HUES6 (cell line): ENCODE measurements around the gene HTR3D.
"Not testable (repeated sequence)": the region's sequence is repeated elsewhere in the genome, so short reads cannot be mapped to it uniquely, and the experiment has no call there.

ENCODE experiments used
- H3K27ac ChIP-seq: 2 replicates; pipeline ENCODE4 v1.7.0; 2013; ENCODE audit warnings: low read depth, mild to moderate bottlenecking, low read length, inconsistent platforms
- H3K27me3 ChIP-seq: 2 replicates; pipeline ENCODE4 v1.6.1; 2013; ENCODE audit warnings: low read length; ENCODE audit not compliant: control insufficient read depth, insufficient read depth
- H3K36me3 ChIP-seq: 2 replicates; pipeline ENCODE4 v1.6.1; 2013; ENCODE audit warnings: low read length; ENCODE audit not compliant: control insufficient read depth, insufficient read depth
- H3K4me1 ChIP-seq: 2 replicates; pipeline ENCODE4 v1.6.1; 2013; ENCODE audit warnings: low read length; ENCODE audit not compliant: control insufficient read depth, insufficient read depth
- H3K4me3 ChIP-seq: 2 replicates; pipeline ENCODE4 v1.5.1; 2013; ENCODE audit warnings: low read depth, low read length
- H3K9ac ChIP-seq: one replicate; pipeline ENCODE4 v1.6.1; 2013; ENCODE audit warnings: mild to moderate bottlenecking, low read length
- H3K9me3 ChIP-seq: 2 replicates; pipeline ENCODE4 v1.6.1; 2013; ENCODE audit warnings: low read depth, low read length; ENCODE audit not compliant: control insufficient read depth, insufficient read depth

HTR3D gene

DNA sequence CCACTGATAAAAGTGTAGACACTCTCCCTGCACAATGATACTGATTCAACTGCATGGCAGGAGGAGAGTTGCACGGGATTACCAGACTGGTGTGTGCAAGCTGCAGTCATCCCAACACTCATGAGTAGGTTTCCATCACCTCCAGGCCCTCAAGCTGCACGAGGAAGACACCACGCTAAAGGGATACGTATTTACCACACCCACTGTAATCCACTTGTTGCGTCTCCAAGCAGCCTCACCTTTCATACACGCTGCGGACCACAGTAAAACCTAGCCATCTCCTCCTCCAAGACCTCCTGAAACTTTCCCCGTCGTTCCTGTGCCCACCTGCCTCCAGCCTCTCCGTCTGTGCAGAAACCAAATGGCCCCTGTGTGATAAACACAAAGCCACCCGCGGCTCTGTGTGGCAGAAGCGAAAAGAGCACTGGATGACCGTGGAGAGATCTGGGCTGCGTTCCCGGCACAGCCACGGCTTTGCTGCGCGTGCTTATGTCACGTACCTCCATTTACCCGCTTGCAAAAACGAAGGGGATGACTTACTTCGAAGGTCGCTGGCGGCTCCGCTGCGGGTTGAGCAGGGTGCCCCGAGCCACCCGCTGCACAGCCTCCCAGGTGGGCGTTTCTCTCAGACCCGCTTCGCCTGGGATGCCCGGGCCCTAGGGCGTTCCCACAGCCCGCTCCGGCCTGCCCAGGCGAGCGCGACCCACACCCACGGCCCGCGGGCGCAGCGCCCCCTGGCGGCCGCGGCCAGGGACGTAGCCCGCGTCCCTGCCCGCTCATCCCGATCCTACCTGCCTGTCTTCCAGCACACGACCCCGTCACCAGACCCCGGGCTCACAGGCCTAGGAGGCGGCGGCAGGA, 14.5 kb upstream of the HTR3D start:
- peak overlapping the region; percentile 48; the same call in 1 of the 2 replicates for H3K27ac ChIP-seq
- H3K27me3 ChIP-seq: no peaks in the 10 kb centered on the region
- no peaks in the 10 kb centered on the region for H3K9me3 ChIP-seq
- peak overlapping the region; percentile 79 for H3K9ac ChIP-seq
- peaks cover 15% of the 10 kb centered on the region for H3K36me3 ChIP-seq
- H3K4me3 ChIP-seq: peak overlapping the region; percentile 94
- H3K4me1 ChIP-seq: peaks cover 12% of the 10 kb centered on the region

GRCh38 chr3:184017672-184018423, 13.7 kb upstream of the HTR3D start, which contains the start of gene ABCC5:
TSS of gene ABCC5 (minus strand) at chr3:184017884. CDS start at chr3:184014392, 3,492 bp downstream.
- Histone ChIP-seq H3K9me3 (no peaks in the 10 kb centered on the region), H3K27ac (peak within 1 kb of the TSS; percentile 48; the same call in 1 of the 2 replicates)

GRCh38 chr3:184018424-184018973, 13.0 kb upstream of the HTR3D start:
- Histone ChIP-seq H3K9me3 (no peaks in the 10 kb centered on the region), H3K9ac (peak overlapping the region; percentile 79), H3K4me3 (peak overlapping the region; percentile 94), H3K27ac (no peak overlapping the region), H3K4me1 (peaks cover 12% of the 10 kb centered on the region), H3K27me3 (no peaks in the 10 kb centered on the region), H3K36me3 (peaks cover 4% of the 10 kb centered on the region; the same call in 1 of the 2 replicates)

More at GRCh38 chr3:184017672-184018423, 13.7 kb upstream of the HTR3D start, which contains the start of gene ABCC5:
- H3K27me3 ChIP-seq: no peaks in the 10 kb centered on the region
- peaks cover 12% of the 10 kb centered on the region for H3K4me1 ChIP-seq
- H3K36me3 ChIP-seq: peaks cover 7% of the 10 kb centered on the region; the same call in 1 of the 2 replicates
- H3K4me3 ChIP-seq: peak within 1 kb of the TSS; percentile 94
- peak within 1 kb of the TSS; percentile 79 for H3K9ac ChIP-seq

- Histone ChIP-seq H3K4me3 (no peak overlapping the region), H3K27me3 (no peaks in the 10 kb centered on the region), H3K9ac (no peak overlapping the region), H3K27ac (no peak overlapping the region), H3K36me3 (no peaks in the 10 kb centered on the region), H3K9me3 (no peaks in the 10 kb centered on the region), H3K4me1 (no peaks in the 10 kb centered on the region)
These were observed 9.2 kb upstream of the HTR3D start for GRCh38 chr3:184022323-184022722.

- not testable (repeated sequence) for H3K9ac ChIP-seq, H3K4me1 ChIP-seq, H3K27ac ChIP-seq, H3K36me3 ChIP-seq, H3K4me3 ChIP-seq, H3K27me3 ChIP-seq, H3K9me3 ChIP-seq
These were observed 6.3 kb upstream of the HTR3D start for GRCh38 chr3:184025256-184025655.

DNA sequence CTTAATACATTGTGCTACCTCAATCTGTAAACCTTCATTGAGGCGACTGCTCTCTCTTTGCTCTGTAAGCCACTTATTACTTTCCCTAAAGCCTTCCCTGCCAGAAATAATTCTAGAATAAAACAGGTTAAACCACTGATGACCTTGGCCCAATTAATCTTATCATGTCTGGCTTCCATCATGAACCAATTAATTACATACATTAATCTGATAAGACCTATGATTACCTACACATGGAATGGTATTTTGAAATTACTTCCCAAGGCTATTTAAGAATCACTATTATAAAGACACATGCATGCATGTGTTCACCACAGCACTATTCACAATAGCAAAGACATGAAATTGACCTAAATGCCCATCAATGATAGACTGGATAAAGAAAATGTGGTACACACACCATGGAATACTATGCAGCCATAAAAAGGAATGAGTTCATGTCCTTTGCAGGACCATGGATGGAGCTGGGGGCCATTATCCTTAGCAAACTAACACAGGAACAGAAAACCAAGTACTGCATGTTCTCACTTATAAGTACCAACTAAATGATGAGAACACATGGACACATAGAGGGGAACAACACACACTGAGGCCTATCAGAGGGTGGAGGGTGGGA, 3.2 kb upstream of the HTR3D start:
- H3K9ac ChIP-seq, H3K27ac ChIP-seq, H3K27me3 ChIP-seq, H3K36me3 ChIP-seq, H3K9me3 ChIP-seq, H3K4me3 ChIP-seq, H3K4me1 ChIP-seq: not testable (repeated sequence)

GRCh38 chr3:184029443-184029842, 2.1 kb upstream of the HTR3D start:
- Histone ChIP-seq H3K36me3 (no peaks in the 10 kb centered on the region), H3K27me3 (no peaks in the 10 kb centered on the region), H3K27ac (no peak overlapping the region), H3K4me1 (no peaks in the 10 kb centered on the region), H3K4me3 (no peak overlapping the region), H3K9ac (no peak overlapping the region), H3K9me3 (no peaks in the 10 kb centered on the region)

- Histone ChIP-seq H3K9ac (no peak overlapping the region), H3K36me3 (no peaks in the 10 kb centered on the region), H3K4me3 (no peak overlapping the region), H3K4me1 (no peaks in the 10 kb centered on the region), H3K27me3 (no peaks in the 10 kb centered on the region), H3K27ac (no peak overlapping the region), H3K9me3 (no peaks in the 10 kb centered on the region)
These were observed 1.0 kb upstream of the HTR3D start for GRCh38 chr3:184030536-184030935.

DNA sequence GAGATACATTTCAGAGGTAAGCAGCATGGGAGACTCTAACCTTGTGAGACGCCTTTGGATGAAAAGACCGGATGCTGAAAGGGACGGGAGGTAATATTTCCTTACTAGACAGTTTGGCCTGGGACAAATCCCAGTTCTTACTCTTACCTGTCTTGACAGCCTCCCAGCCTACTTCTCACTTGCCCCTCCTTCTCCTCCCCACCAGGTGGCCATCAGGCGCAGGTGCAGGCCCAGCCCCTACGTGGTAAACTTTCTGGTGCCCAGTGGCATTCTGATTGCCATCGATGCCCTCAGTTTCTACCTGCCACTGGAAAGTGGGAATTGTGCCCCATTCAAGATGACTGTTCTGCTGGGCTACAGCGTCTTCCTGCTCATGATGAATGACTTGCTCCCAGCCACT, 6.3 kb downstream of the HTR3D start:
- Histone ChIP-seq H3K27ac (no peak overlapping the region), H3K36me3 (no peaks in the 10 kb centered on the region), H3K9ac (no peak overlapping the region), H3K4me3 (no peak overlapping the region), H3K4me1 (peaks cover 4% of the 10 kb centered on the region; the same call in 1 of the 2 replicates), H3K27me3 (no peaks in the 10 kb centered on the region), H3K9me3 (no peaks in the 10 kb centered on the region)

GRCh38 chr3:184038307-184038706, 6.8 kb downstream of the HTR3D start:
- H3K27me3 ChIP-seq, H3K27ac ChIP-seq, H3K4me3 ChIP-seq, H3K9ac ChIP-seq, H3K4me1 ChIP-seq, H3K36me3 ChIP-seq, H3K9me3 ChIP-seq: not testable (repeated sequence)
